Stimulated activated CD4-positive, alpha-beta T cell treated with anti-CD3 and anti-CD28 coated beads, Interleukin-12 subunit alpha, Interleukin-12 subunit beta, amount 100 ng/mL, for 4 hours (primary cell): ENCODE measurements around the gene NECTIN1.

Source experiments
- DNase-seq: peaks from one replicate; pipeline ENCODE4 v3.0.0-alpha.2; 2020

Gene NECTIN1

DNA sequence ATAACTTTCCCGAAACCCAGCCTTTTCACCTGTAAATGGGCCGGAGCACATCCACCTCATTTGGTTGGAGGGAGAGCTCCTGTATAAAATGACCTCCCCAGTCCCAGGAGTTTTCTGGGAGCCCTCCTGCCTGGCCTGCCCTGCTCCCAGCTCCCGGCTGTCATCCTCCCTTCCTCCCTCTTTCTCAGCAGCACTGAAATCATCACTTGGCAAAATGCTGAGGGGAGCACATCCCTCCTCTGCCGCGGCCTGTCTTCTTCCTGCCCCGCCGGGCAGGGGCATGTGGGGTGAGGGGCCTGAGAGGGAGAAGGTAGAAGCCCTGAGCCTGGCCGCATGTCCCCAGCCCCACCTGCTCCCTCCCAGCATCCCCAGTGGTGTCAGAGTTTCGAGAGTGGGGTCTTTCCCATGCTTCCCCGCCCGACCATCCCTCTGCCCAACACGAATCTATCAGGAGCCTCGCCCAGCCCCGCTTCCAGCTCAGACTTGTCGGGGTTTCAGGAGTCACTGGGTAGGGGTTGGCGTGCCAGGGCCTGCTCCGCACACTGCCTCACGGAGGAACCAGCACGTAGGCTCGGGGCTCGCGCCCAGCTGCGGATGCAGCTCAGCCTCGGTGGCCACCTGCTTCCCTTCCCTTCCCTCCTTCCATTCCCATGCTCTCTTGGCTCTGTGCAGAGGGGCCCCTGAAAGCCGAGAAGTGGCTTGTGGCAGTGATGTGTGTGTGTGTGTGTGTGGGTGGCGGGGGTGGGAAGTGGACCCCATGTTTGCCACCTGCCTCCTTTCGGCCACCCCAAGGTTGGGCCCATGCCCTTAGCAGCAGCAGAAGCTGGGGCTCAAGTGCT is 37.1 kb downstream of the NECTIN1 start:
- DNase-seq, result no peak

DNA sequence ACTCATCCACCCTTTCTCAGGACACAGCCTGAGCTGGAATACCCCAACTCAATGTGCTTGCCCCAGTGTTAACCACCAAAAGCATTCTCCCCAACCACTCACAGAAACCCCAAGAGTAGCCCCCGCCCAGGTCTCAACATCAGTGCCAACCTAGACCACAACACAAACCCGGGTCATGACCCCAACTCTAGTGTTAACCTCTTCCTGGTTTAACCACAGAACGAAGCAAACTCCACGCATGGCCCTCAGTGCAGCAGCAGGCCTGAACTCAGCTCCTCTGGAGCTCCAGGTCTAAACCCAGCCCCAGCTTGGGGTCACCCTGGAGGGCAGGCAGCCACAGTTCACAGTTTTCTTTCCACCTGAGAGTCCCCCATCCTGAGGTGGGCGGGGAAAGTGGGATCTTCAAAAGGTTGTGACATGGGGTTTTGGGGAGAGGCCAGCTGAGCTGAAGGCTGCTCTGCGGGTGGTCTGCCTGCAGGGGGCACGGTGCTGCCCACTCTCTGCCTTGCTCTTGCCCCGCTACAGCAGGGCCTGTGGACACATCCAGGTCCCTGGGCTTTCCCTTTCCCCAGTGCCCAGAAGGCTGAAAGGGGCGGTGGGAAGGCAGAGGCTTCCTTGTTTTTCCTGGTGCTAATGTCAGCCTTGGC is 37.9 kb downstream of the NECTIN1 start:
- no peak for DNase-seq

DNA sequence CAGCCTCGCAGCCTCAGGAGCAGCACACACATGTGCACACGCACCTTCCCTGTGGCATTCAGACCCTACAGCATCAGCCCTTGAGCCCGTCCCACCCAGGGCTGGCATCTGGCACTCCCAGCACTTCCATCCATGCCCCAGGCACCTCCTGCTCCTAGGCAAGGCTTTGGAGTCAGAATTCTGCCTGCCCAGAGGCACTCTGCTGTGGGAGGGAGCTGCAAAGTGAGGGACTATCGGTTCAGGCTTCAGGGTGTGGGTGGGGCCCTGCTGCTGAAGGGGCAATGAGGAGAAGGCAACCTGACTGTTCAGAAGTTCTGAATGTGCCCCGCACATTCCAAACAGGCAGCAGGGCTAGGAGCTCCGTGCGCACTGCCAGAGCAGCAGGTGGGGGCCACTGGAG is 39.7 kb downstream of the NECTIN1 start:
- DNase-seq, result no peak

DNA sequence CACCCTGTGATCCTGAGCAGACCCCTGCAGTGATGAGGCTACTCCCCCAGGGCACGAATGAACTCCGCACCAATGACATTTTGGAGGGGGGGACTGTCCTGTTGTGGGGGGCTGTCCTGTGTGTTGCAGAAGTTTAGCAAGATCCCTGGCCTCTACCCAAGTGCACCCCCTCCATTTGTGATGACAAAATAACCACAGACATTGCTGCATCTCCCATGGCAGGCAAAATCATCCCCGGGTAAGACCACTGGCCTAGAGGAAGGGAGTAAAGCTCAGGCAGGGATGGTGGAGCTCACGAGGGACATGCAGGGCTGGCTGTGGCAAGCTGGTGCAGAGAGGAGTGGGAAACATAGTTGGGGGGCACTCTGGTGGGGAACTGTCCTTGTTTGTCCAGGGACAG is 40.6 kb downstream of the NECTIN1 start:
- DNase-seq, result no peak

DNA sequence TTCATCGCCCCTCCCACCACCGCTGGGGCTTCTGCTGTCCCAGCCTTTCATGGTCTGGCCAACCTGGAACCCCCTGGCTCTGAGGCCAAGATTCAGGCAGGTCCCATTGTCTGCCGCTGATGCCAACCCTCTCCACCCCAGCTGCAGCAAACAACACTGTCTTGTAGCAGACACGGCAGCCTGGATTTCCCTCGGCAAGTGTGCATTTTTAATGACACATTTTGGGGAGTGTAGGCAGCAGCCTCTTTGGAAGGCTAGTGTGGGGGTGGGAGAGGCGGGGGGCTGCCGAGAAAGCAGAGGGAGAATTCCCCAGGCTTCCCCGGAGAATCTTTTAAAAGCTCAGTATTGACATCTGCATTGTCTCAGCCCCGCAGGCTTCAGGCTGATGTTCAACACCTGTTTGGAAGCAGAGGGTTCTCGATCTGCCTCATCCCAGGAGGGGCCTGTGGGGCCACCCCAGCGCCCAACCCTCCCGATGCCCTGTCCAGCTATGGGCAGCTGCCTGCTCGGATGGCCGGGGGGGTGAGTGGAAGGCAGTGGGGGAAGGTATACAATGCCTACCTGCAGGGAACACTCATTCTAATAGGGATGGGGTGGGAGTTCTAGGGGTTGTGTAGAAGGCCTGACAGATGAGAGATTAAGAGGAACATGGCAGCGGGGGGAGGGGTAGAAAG is 41.5 kb downstream of the NECTIN1 start:
- no peak for DNase-seq

DNA sequence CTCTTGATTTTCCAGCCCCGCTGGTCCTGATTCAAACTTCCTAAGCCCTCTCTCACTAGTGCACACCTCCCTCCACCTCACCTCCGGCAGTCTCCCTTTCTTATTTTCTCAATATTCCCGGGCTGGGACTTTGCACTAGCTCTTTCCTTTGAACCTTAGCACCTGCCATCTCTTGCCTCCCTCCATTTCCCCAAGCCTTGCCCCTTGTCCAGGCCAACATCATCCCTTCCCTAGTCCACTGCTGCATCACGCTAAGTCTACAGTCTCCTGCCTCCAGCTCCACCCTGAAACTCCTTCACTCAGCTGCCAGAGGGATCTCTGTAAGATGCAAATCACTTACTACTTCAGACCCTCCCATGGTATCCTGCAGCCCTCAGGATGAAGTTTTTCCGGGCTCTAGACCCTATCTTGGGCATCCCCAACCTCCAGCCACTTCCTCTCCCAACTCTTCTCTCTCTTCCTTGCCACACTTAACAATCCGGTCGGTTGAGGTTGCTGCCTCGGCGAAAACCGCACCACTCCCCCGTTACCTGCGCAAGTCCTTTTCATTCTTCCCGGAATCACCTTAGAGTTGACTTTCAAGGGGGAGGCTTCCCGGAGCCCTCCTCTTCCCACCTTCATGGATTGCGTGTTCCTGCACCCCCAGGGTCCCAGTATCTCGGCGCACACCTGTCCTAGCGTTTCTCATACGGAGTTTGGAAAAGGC is 42.7 kb downstream of the NECTIN1 start:
- no peak for DNase-seq

DNA sequence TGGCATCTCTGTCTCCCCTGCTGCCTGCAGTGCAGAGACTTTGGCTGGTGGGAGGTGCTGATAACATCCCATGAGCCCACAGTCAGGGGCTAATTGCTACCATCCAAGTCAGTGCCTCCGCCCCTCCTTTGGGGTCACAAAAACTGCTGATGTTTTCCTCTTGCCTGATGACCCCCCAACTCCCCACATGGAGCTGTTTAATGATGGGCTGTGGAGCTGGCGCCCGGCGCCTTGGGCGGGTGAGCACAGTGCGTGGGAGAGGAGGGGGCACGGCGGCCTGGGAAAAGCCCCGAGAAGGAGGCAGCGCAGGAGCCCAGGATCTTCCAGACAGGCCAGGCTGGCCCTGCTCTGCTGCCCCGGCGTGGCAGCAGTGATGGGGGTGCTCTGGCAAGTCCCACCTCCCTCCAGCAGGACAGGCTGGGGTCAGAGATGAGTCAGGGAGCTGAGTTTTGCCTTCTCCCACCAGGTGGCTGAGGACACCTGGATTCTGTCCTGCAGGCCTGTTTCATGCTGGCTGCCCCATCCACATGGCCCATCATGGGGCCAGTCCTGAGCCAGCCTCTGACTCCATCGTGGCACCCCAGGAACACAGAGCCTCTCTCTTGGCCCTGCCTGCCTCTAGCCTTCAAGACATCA is 43.8 kb downstream of the NECTIN1 start:
- no peak for DNase-seq

DNA sequence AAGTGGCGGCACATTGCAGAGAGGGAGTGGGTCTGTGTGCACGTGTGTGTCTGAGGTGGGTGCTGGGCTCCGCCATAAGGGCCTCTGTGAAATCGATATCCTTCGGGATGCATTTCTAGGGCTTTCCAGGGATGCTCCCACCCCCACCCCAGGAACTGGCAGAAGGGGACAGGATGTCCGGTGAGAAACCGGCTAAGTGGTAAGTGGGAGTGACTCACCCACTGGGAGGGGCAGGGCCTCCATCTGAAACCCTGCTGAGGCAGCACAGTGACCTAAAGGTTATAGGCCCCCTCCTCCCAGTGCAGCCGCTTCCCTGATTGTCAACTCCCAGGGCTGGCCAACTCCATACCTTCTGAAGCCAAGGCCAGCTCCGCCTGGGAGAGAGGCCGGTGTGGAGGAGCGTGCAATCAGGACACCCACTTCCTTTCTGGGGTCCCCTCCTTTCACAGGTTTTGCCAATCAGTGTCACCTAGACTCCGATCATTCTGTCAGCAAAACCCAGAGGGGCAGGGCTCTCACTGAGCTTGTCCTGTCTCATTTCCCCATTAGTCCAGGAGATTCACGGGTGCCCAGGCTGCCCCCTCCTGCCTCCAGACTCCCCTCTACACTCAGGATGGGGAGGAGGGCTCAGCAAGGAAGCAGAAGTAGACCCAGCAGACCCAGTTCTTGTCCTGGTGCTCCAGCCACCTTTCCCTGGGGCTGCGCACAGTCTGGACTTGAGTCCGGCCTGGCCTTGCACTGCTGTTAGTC is 44.5 kb downstream of the NECTIN1 start:
- DNase-seq, result no peak

DNA sequence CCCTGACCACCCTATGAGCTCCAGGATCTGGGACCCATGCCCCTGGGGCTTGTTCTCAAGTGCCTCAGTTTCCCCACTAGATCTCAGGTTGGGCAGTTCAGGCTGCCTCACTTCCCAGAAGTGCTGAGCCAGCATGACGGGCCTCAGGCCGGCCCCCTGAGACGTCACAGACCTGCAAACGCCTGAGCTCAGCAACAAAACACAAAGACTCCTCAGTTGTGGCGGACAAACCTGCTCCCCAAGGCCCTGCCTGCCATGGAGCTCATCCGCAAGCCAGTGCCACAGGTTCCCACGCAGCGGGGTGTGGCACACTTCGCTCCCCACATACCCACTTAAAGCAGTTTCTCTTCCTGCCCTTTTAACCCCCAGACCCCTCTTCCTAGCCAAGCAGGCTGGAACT is 45.2 kb downstream of the NECTIN1 start:
- DNase-seq, result no peak

DNA sequence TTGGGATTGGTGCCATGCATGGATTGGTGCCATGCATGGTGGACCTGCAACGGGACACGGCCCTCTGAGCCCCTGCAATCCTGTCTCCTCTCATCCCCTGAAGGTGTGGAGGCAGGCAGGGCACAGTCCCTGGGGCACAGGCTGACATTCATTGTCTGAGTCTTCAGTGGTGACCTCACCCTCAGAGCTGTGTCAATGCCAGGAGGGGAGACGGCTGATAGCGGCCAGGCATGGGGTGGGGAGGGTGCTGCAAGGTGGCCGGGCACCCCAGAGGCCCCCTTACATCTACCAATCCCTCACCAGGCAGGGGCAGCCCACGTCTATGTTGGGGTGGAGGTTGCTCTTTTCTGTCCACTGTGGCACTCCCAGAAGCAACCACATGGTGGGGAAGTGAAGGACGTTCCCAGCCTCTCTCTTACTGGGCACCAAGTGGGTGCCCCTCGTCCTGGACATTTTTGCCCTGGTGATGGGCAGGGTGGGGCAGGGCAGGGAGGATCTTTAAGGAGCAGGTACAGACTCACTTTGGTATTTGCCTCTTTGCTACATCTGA is 47.6 kb downstream of the NECTIN1 start:
- DNase-seq, result no peak

DNA sequence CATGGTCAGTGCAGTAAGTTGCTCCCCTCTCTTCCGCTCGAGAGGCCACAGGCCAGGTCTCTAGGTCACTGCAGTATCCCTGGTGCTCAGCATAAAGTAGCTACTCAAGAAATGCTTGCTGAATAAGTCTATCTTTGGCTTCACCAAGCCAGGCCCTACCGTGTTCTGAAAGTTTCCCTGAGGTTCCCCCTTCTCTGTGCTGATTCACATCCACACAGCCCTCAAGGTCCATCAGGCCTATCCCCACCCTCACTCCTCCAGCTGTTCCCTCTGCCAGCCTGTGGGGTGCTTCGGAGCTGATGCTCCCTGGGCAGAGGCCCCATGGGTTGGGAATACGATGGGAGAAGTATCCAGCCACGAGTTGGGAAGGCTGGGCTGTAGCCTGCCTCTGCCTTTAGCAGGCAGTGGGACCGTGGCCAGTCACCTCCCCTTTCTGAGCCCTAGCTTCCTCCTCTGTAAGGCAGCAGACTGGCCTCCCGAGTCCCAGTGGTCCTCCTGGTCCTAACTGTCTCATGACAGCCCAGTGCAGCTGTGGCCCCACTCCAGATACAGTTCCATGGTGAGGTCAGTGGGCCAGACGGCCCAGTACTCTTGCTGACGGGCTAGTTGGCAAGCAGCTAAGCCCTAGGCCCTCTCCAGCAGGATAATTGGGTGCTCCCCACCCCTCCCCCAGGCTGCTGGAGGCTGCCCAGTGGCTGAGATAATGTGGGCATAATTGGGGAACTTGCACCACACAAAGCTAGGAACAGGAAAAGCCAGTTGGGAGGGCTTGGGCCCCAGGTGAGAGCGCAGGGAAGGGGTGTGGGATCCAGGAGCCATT is 48.2 kb downstream of the NECTIN1 start:
- no peak for DNase-seq

DNA sequence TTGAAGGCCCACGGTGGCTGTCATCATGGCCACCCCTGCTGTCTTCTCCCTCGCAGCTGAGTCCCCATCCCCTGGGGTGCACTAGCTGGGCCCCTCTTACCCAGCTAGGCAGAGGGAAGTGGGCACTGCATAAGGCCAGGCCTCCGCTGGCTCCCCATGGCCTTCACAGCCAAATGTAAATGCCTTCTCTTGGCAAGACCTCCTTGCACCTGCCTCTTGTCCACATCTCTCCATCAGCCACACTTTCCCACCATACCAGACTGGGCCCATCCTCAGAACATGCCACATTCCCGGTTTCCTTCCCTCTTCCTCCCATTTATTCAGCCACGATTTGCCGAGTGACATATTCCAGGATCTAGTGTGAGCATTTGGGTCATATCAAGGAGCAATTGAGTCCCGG is 49.7 kb downstream of the NECTIN1 start:
- no peak for DNase-seq

DNA sequence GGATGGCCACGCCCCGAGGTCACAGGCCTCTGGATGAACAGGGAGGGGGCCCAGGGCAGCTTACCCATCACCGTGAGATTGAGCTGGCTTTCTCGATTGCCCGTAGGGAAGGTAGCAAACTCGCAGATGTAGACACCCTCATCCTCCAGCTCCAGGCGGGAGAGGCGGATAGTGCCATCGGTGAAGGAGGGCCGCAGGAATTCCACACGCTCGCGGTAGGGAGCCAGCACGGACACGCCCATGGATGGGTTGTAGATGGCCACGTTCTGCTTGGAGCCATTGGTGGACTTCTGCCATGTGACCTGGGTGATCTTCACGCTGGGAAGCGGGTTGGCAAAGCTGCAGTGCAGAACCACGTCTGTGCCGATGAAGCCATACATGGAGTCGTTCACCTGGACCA is 50.6 kb downstream of the NECTIN1 start:
- DNase-seq, result no peak

DNA sequence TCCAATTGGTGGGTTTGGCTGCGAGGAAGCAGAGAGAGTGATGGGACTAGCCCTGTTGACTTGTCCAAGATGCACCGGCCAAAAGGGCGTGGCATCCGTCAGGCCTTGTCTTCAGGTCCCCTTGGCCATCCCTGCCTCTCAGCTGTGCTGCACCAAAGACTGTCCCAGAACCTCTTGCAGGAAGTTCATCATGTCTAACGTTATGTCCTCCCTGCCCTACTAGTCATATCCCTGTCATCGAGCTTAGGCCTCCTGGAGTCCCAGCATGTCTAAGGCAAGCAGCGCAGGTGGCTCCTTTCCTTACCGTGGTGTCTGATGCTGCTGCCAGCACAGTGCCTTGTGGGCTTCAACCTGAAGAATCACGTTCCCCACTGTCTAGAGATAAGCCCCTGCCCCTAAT is 51.2 kb downstream of the NECTIN1 start:
- DNase-seq, result no peak

DNA sequence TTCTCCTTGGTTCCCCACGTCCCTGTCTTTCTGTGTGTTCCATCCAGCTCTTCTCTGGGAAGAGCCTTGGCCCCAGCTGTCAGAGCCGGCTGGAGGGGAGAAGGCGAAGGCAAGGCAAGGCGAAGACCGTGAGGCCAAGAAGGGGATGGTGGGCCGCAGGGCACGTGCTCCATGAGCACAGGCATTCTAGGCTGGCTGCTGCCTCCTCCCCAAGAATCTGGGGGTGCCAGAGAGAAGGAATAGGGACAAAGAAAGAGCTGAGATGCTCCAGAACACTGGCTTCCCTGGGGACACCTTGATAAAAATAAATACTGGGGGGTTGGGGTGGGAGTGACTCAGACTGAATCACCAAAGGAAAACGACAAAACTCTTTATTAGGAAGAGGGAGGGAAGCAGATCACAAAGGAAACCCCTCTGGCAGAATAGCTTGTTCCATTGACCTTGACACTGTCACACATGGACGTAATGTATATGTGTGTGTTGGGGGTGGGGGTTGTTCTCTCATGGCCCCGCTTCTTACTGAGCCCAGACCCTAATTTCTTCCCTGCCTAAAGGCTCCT is 52.5 kb downstream of the NECTIN1 start:
- DNase-seq, result no peak

DNA sequence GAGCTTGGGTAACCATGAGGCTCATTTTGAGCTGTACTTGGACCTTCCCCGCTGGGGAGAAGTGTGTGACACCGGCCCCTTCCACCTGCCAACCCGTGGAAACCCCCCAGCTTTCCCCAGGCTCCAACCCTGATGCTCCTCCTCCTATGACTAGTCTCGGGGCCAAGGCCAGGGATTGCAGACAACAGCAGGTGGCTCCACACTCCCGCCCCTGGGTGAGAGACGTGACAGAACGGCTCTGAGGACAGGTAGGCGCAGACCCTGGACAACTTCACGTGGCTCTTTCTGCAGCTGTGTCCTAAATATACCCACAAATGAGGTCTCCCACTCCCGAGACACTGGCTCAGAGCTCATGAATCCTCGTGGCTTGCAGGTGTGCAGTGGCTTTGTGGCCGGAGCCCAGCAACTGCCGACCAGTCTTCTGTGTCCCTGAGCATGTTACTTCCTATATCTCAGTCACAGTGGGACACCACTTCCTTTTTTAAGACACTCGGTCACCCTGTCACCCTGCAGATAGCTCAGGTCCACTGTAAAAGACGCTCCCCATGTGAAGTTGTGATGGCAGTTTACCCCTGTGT is 55.2 kb downstream of the NECTIN1 start:
- DNase-seq, result peak; percentile 11

DNA sequence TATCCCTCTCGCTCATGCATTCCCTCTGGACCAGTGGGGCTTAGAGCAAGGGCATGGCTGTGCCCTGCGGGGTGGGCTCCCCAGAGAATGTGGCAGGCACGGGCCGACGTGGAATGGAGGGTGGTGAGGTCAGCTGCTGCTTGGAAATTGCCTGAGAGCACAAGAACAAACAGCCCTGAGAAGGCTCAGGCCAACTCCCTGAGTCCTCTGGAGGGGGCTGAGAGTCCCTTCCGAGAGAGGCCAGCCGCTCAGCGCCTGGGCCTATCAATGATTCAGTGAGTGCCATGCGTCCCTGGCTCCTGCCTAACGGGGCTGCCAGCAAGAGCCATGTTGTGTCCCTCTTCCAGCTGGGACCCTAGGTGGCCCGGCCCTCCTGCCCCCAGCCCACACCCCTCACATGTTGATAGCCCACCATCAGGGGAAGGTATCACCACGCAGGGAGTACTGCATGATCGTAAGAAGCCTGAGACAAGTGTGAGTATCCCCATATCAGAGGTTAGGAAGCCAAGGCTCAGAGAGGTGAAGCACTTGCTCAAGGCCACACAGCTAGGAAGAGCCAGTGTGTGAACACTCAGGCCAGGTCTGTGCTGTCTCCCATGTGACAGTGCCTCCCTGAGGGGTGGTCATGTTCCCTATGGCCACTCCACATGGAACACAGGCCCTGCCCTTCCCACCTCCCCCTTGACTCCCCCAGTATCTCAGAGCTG is 55.8 kb downstream of the NECTIN1 start:
- DNase-seq, result no peak

DNA sequence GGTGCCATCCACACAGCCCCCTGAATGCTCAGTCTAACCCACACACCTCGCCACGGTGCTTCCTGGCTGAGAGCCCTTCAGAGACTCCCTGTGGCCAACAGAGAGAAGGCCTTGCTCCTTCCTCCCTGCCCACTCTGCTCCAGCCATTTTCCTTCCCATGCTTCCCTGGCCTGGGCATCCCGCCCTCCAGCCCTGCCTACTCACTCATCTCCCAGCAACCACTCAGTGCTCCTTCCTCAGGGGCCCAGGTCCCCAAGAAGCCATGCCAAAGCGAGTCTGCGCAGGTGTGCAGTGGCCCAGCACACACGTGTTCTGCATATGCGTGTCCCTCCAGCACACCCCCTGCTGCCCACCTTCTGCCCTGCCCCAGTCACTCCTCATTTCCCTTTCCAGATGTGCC is 56.4 kb downstream of the NECTIN1 start:
- no peak for DNase-seq

DNA sequence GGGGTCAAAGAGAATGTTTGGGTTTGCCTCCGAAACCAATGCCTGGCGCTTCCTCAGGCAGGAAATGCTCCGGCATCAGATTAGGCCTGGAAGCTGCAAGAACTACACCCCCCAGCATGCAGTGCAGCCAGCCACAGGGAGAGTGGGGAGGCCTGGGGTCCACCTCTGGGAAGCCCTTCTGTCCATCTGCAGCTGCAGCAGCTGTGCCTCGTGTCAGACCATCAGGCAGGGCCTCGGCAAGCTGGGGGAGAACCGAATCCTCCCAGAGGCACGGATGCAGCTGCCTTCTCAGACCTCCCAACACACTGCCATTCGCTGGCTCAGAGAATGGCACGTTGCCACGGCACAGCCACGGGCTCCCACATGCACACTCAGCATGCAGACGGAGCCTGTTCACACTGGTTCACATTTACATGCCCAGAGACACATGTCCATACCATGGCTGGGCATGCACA is 57.4 kb downstream of the NECTIN1 start:
- no peak for DNase-seq
